ENCODE measurements around the gene TPT1. TPM values are rescaled to one million over a fixed set of nuclear protein-coding genes. Genes with fewer than 3 reads are reported as not detected.

The TPT1 gene
- total and polyA plus RNA-seq, 12 donors: 3,297 to 6,104 (median 3,852) TPM

DNA sequence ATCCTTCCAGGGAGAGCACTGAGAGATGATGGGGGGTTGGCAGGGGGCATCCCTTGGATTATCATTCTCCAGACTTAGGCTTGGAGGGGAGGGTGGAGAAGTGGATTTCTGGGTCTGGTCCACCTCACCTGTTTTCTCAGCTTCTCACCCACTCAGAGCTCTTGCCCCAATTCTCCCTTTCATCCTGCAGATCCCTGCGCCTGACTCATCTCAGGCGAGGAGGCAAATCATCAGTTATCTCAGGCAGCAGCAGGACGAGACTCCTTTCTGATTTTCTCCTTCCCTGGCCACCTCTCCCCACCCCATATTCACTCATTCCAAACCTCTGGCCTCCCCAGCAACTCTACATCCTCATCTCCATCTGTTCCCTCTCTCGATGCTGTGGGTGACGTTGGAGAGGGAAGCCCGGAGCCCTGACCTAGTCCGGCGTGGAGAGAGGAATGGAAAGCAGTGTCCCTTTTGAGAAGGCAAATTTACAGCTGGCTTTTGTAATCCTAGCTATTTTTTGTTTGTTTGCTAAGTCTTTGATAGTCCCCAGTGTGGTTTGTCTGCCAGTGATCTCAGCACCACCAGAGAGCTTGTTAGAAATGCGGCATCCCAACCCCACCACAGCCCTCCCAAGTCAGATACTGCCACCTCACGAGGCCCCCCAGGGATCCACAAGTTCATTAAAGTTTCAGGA lies 24.0 kb upstream of the TPT1 start:
- peaks cover 0 to 24% (median 14%) of the 10 kb centered on the region in 9 donors for H3K4me1 ChIP-seq
- no peaks in the 10 kb centered on the region for H3K27me3 ChIP-seq
- H3K36me3 ChIP-seq: peaks cover 0 to 52% (median 5%) of the 10 kb centered on the region in 9 donors
- no peak overlapping the region for H3K27ac ChIP-seq
- ATAC-seq: no peak
- peaks cover 0 to 11% (median 0%) of the 10 kb centered on the region in 11 donors for H3K9me3 ChIP-seq
- WGBS, 2 donors: 93 to 95% methylated on average over 10 of the region's 10 CpGs
- no peak overlapping the region for H3K4me3 ChIP-seq
- no peak for DNase-seq
- TF ChIP-seq, protein P1, sequence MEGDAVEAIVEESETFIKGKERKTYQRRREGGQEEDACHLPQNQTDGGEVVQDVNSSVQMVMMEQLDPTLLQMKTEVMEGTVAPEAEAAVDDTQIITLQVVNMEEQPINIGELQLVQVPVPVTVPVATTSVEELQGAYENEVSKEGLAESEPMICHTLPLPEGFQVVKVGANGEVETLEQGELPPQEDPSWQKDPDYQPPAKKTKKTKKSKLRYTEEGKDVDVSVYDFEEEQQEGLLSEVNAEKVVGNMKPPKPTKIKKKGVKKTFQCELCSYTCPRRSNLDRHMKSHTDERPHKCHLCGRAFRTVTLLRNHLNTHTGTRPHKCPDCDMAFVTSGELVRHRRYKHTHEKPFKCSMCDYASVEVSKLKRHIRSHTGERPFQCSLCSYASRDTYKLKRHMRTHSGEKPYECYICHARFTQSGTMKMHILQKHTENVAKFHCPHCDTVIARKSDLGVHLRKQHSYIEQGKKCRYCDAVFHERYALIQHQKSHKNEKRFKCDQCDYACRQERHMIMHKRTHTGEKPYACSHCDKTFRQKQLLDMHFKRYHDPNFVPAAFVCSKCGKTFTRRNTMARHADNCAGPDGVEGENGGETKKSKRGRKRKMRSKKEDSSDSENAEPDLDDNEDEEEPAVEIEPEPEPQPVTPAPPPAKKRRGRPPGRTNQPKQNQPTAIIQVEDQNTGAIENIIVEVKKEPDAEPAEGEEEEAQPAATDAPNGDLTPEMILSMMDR (IDR thresholded peaks at IDR 0.05): no peak
- intact Hi-C loops (cut with DNase I): no loop called here

GRCh38 chr13:45362939-45363338 lies 22.0 kb upstream of the TPT1 start:
- peaks cover 0 to 14% (median 0%) of the 10 kb centered on the region in 9 donors for H3K4me1 ChIP-seq
- H3K27me3 ChIP-seq: no peaks in the 10 kb centered on the region
- ATAC-seq: no peak
- peaks cover 0 to 11% (median 0%) of the 10 kb centered on the region in 11 donors for H3K9me3 ChIP-seq
- intact Hi-C loops (cut with DNase I): no loop called here
- no peak overlapping the region for H3K4me3 ChIP-seq
- no peak overlapping the region for H3K27ac ChIP-seq
- peaks cover 0 to 57% (median 9%) of the 10 kb centered on the region in 9 donors for H3K36me3 ChIP-seq
- DNase-seq: no peak
- 93% methylated on average over 2 of the region's 2 CpGs for WGBS, 2 donors
- TF ChIP-seq, protein P1 (IDR thresholded peaks at IDR 0.05): no peak

- intact Hi-C loops (cut with DNase I): no loop called here
- TF ChIP-seq, protein P1 (IDR thresholded peaks at IDR 0.05): no peak
- peaks cover 0 to 69% (median 11%) of the 10 kb centered on the region in 9 donors for H3K36me3 ChIP-seq
- no peak overlapping the region for H3K4me3 ChIP-seq
- H3K27me3 ChIP-seq: no peaks in the 10 kb centered on the region
- DNase-seq (no peak), ATAC-seq (peak in 1 of 8 donors; percentile 25)
- peaks cover 0 to 11% (median 0%) of the 10 kb centered on the region in 11 donors for H3K9me3 ChIP-seq
- WGBS, 2 donors: 94 to 98% methylated on average over 14 of the region's 14 CpGs
- no peak overlapping the region for H3K27ac ChIP-seq
- H3K4me1 ChIP-seq: peaks cover 0 to 11% (median 0%) of the 10 kb centered on the region in 9 donors
Measured at GRCh38 chr13:45361596-45362206, 20.7 kb upstream of the TPT1 start.

DNA sequence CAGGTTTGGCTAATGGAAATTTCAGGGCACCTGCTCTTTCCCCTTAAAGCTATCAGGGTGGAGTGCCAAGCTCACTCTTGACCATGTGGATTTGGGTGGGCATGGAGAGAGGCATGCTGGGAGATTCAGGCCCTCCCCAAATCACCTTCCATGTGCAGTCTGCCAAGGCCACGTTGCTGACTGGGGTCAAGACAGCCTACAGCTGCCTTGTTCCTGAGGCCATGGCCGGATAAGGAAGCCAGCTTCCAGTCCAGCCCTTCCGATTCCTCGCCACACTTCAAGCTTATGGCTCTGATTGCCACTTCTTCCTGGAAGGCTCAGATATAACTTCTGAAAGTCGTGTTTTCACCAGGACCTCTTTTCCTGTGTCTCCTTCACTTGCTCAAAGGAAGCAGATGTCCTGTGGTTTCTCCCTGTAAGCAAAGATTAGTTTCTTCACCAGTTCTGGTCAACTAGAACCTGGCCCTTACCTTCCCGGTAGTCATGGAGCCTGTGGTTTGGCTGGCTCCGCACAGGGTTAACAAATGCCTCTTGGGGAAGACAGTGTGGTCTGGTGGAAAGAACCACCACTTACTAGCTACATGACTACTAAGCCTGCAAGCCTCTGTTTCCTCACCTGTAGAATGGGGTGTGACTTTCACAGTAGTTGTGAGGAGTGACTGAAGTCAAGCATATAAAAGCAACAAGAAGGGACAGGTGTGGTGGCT lies 16.1 kb upstream of the TPT1 start:
- H3K27ac ChIP-seq: no peak overlapping the region
- DNase-seq: no peak
- TF ChIP-seq, protein P1 (IDR thresholded peaks at IDR 0.05): no peak
- H3K9me3 ChIP-seq: no peaks in the 10 kb centered on the region
- intact Hi-C loops (cut with DNase I): no loop called here
- H3K4me1 ChIP-seq: peaks cover 0 to 11% (median 0%) of the 10 kb centered on the region in 9 donors
- 80 to 83% methylated on average over 7 of the region's 7 CpGs for WGBS, 2 donors
- no peak overlapping the region for H3K4me3 ChIP-seq
- H3K27me3 ChIP-seq: no peaks in the 10 kb centered on the region
- ATAC-seq: no peak
- H3K36me3 ChIP-seq: peaks cover 0 to 84% (median 26%) of the 10 kb centered on the region in 9 donors

Data from heart right ventricle (tissue), 16 donors.